ENCODE data around the gene CAMK4.
A peak's percentile ranks its signal among the peaks of the same experiment; 100 is the strongest.

Gene CAMK4

DNA sequence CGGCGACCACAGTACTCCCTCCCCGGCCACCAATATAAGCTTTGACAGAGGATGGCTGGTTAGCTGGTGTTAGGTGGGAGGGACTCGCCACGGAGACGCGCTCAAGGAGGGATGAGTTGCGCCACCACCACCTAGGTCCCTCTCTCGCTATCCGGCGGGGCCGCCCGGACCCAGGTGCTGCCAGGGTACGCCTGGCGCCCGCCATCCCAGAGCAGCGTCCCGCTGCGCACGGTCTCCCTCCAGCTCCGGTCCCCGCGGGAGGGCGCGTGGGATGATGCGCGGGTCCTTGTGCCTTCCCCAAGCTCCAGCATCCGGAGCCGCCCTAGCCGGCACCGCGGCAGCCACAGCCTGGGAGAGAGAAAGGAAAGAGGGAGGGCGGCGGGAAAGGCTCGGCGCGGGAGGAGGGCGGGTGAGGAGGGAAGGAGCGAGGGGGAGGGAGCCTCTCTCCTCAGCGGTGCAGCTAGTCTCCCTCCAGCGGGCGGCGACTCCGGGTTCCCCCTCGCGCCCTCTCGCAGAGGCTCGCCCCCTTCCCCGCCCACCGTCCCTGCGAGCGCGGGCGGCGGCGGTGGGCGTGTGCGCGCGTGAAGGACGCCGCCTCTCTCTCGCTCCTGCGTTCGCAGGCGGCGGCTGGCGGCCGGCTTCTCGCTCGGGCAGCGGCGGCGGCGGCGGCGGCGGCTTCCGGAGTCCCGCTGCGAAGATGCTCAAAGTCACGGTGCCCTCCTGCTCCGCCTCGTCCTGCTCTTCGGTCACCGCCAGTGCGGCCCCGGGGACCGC lies at the start of gene CAMK4:
CAMK4 (plus strand) TSS at position 598 of the 774 bp plus-strand sequence; CDS start at position 698, 100 bp downstream.
- Histone ChIP-seq H3K27me3 (ENCODE audit: control insufficient read depth, insufficient read depth, low read length) (peaks cover 2% of the 10 kb centered on the region), H3K36me3 (ENCODE audit: control insufficient read depth, insufficient read depth, low read length) (no peaks in the 10 kb centered on the region), H3K9ac (ENCODE audit: low read length) (no peak within 1 kb of the TSS), H3K4me3 (ENCODE audit: low read length) (peak within 1 kb of the TSS; percentile 78), H3K4me1 (ENCODE audit: control insufficient read depth, insufficient read depth, low read length) (peaks cover 4% of the 10 kb centered on the region), H3K27ac (ENCODE audit: low read depth, low read length) (no peak within 1 kb of the TSS)

DNA sequence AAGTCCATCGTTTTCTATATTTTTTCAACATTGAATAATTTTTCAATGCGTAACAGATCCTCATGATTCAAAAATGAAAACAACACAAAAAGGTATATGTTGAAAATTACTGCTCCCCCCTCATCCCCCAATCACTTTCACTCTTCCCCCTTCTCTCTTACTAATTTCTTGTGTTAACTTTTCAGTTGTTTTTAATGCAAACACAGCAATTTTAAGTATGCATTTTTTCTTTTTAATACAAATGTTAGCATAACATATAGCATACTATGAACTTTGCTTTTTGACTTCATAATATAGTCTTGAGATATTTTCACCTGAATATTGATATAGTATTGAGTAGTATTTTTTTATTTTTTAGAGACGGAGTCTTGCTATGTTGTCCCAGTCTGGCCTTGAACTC lies 41.1 kb upstream of the CAMK4 start:
- no peak overlapping the region for H3K9ac ChIP-seq (ENCODE audit: low read length)
- no peaks in the 10 kb centered on the region for H3K27me3 ChIP-seq (ENCODE audit: control insufficient read depth, insufficient read depth, low read length)
- H3K36me3 ChIP-seq (ENCODE audit: control insufficient read depth, insufficient read depth, low read length) = no peaks in the 10 kb centered on the region
- no peak overlapping the region for H3K27ac ChIP-seq (ENCODE audit: low read depth, low read length)
- no peaks in the 10 kb centered on the region for H3K4me1 ChIP-seq (ENCODE audit: control insufficient read depth, insufficient read depth, low read length)
- no peak overlapping the region for H3K4me3 ChIP-seq (ENCODE audit: low read length)

DNA sequence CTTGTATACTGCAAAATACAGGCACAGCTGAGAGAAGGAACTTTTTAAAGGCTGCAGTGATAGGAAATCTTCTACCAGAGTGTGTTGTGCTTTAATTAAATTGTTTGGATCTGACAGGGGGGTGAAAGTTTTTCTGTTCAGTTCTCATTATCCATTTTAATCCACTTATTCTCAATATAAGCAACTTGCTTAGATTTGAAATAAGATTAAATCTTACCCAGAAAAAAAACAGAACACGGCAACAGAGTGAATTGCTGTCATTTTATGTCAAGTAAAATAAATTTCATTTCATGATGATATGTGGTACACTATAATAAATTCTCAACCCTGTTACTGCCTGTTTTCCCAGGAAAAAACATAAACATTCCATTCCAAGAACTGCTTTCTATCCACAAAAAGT lies 37.1 kb upstream of the CAMK4 start:
- Histone ChIP-seq H3K36me3 (ENCODE audit: control insufficient read depth, insufficient read depth, low read length) (no peaks in the 10 kb centered on the region), H3K27ac (ENCODE audit: low read depth, low read length) (no peak overlapping the region), H3K27me3 (ENCODE audit: control insufficient read depth, insufficient read depth, low read length) (no peaks in the 10 kb centered on the region), H3K4me1 (ENCODE audit: control insufficient read depth, insufficient read depth, low read length) (no peaks in the 10 kb centered on the region), H3K4me3 (ENCODE audit: low read length) (no peak overlapping the region), H3K9ac (ENCODE audit: low read length) (no peak overlapping the region)

GRCh38 chr5:111194053-111194452 lies 30.1 kb upstream of the CAMK4 start:
- H3K9ac ChIP-seq (ENCODE audit: low read length) = no peak overlapping the region
- H3K36me3 ChIP-seq (ENCODE audit: control insufficient read depth, insufficient read depth, low read length) = no peaks in the 10 kb centered on the region
- no peaks in the 10 kb centered on the region for H3K4me1 ChIP-seq (ENCODE audit: control insufficient read depth, insufficient read depth, low read length)
- no peaks in the 10 kb centered on the region for H3K27me3 ChIP-seq (ENCODE audit: control insufficient read depth, insufficient read depth, low read length)
- H3K27ac ChIP-seq (ENCODE audit: low read depth, low read length) = no peak overlapping the region
- no peak overlapping the region for H3K4me3 ChIP-seq (ENCODE audit: low read length)

DNA sequence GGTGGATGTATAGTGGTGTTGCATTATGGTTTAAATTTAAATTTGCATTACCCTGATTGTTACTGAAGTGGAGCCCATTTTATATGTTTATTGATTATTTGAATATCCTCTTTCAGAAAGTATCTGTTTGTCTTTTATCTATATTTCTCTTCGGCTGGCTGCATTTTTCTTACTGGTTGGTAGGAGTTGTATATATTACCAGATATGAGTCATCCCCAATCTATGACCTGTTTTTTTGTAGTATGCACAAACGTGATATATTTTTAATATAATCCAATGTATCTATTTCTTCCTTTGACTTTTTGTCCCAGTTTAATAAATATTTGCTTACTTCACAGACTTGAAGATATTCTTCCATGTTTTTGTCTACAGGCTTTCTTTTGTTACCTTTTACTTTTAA lies 29.3 kb upstream of the CAMK4 start:
- Histone ChIP-seq H3K9ac (ENCODE audit: low read length) (no peak overlapping the region), H3K27me3 (ENCODE audit: control insufficient read depth, insufficient read depth, low read length) (no peaks in the 10 kb centered on the region), H3K27ac (ENCODE audit: low read depth, low read length) (no peak overlapping the region), H3K36me3 (ENCODE audit: control insufficient read depth, insufficient read depth, low read length) (no peaks in the 10 kb centered on the region), H3K4me1 (ENCODE audit: control insufficient read depth, insufficient read depth, low read length) (no peaks in the 10 kb centered on the region), H3K4me3 (ENCODE audit: low read length) (no peak overlapping the region)

- Histone ChIP-seq H3K4me1 (ENCODE audit: control insufficient read depth, insufficient read depth, low read length) (no peaks in the 10 kb centered on the region), H3K4me3 (ENCODE audit: low read length) (no peak overlapping the region), H3K27me3 (ENCODE audit: control insufficient read depth, insufficient read depth, low read length) (no peaks in the 10 kb centered on the region), H3K27ac (ENCODE audit: low read depth, low read length) (no peak overlapping the region), H3K36me3 (ENCODE audit: control insufficient read depth, insufficient read depth, low read length) (no peaks in the 10 kb centered on the region), H3K9ac (ENCODE audit: low read length) (no peak overlapping the region)
These were observed 26.7 kb upstream of the CAMK4 start for GRCh38 chr5:111197523-111197922.

GRCh38 chr5:111198281-111198966 lies 25.8 kb upstream of the CAMK4 start:
- no peaks in the 10 kb centered on the region for H3K4me1 ChIP-seq (ENCODE audit: control insufficient read depth, insufficient read depth, low read length)
- H3K4me3 ChIP-seq (ENCODE audit: low read length) = no peak overlapping the region

DNA sequence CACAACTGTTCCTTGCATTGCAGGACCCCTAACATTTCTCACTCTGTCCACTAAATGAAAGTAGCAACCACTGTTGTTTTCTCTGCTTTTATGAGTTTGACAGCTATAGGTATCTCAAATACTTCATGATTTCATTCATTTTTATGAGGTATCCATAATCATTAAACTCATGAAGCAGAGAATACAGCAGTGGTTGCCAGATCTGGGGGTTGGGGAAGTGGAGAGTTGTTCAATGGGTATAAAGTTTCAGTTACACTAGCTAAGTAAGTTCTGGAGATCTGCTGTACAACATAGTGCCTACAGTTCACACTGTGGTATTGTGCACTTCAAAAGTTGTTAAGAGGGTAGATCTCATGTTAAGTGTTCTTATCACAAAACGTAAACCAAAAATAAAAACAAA lies 23.4 kb upstream of the CAMK4 start:
- Histone ChIP-seq H3K27ac (ENCODE audit: low read depth, low read length) (no peak overlapping the region), H3K4me3 (ENCODE audit: low read length) (no peak overlapping the region), H3K9ac (ENCODE audit: low read length) (no peak overlapping the region), H3K36me3 (ENCODE audit: control insufficient read depth, insufficient read depth, low read length) (no peaks in the 10 kb centered on the region), H3K4me1 (ENCODE audit: control insufficient read depth, insufficient read depth, low read length) (no peaks in the 10 kb centered on the region), H3K27me3 (ENCODE audit: control insufficient read depth, insufficient read depth, low read length) (no peaks in the 10 kb centered on the region)

More at GRCh38 chr5:111198281-111198966, 25.8 kb upstream of the CAMK4 start:
- Histone ChIP-seq H3K9ac (ENCODE audit: low read length) (no peak overlapping the region), H3K27me3 (ENCODE audit: control insufficient read depth, insufficient read depth, low read length) (no peaks in the 10 kb centered on the region), H3K36me3 (ENCODE audit: control insufficient read depth, insufficient read depth, low read length) (no peaks in the 10 kb centered on the region), H3K27ac (ENCODE audit: low read depth, low read length) (no peak overlapping the region)

- no peaks in the 10 kb centered on the region for H3K27me3 ChIP-seq (ENCODE audit: control insufficient read depth, insufficient read depth, low read length)
- no peak overlapping the region for H3K4me3 ChIP-seq (ENCODE audit: low read length)
- no peaks in the 10 kb centered on the region for H3K36me3 ChIP-seq (ENCODE audit: control insufficient read depth, insufficient read depth, low read length)
- H3K27ac ChIP-seq (ENCODE audit: low read depth, low read length) = no peak overlapping the region
- H3K4me1 ChIP-seq (ENCODE audit: control insufficient read depth, insufficient read depth, low read length) = no peaks in the 10 kb centered on the region
- no peak overlapping the region for H3K9ac ChIP-seq (ENCODE audit: low read length)
These were observed 22.5 kb upstream of the CAMK4 start for GRCh38 chr5:111201705-111202104.

DNA sequence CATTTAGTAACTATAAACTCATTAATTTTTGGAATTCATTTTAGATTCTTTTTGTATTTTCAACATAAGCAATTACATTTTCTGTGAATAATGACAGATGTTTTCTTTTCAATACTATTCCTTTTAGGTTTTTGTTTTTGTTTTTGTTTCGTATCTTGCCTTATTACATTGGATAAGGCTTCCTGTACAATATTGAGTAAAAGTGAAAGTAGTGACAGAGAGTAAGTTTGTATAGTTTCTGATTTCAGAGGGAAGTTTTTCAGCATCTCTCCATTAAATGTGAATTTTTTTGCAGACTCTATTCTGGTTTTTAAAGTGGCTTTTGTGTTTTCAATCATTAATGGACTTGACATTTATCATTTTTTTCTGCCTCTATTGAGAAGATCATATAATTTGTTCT lies 12.8 kb upstream of the CAMK4 start:
- H3K27me3 ChIP-seq (ENCODE audit: control insufficient read depth, insufficient read depth, low read length) = no peaks in the 10 kb centered on the region
- no peak overlapping the region for H3K27ac ChIP-seq (ENCODE audit: low read depth, low read length)
- H3K4me3 ChIP-seq (ENCODE audit: low read length) = no peak overlapping the region
- H3K36me3 ChIP-seq (ENCODE audit: control insufficient read depth, insufficient read depth, low read length) = no peaks in the 10 kb centered on the region
- H3K4me1 ChIP-seq (ENCODE audit: control insufficient read depth, insufficient read depth, low read length) = no peaks in the 10 kb centered on the region
- H3K9ac ChIP-seq (ENCODE audit: low read length) = no peak overlapping the region

GRCh38 chr5:111214052-111214742 lies 10.0 kb upstream of the CAMK4 start:
- Histone ChIP-seq H3K36me3 (ENCODE audit: control insufficient read depth, insufficient read depth, low read length) (no peaks in the 10 kb centered on the region), H3K9ac (ENCODE audit: low read length) (no peak overlapping the region), H3K27ac (ENCODE audit: low read depth, low read length) (no peak overlapping the region), H3K4me3 (ENCODE audit: low read length) (no peak overlapping the region), H3K4me1 (ENCODE audit: control insufficient read depth, insufficient read depth, low read length) (no peaks in the 10 kb centered on the region), H3K27me3 (ENCODE audit: control insufficient read depth, insufficient read depth, low read length) (no peaks in the 10 kb centered on the region)

DNA sequence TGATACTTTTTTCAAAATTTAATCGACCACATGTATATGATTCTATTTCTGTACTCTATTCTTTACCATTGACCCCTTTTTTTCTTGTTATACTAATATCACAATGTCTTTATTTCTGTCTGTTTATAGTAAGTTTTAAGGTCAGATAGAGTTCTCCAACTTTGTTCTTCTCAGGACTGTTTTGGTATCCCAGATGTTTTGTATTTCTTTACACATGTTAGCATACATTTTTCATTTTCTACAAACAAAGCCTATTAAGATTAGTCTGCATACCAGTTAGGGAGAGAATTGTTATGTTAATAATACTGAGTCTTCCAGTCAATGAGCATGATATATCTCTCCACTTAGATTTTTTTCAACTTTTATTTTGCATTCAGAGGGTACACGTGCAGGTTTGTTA lies 8.2 kb upstream of the CAMK4 start:
- H3K9ac ChIP-seq (ENCODE audit: low read length) = no peak overlapping the region
- no peak overlapping the region for H3K27ac ChIP-seq (ENCODE audit: low read depth, low read length)
- H3K4me3 ChIP-seq (ENCODE audit: low read length) = no peak overlapping the region
- H3K4me1 ChIP-seq (ENCODE audit: control insufficient read depth, insufficient read depth, low read length) = no peaks in the 10 kb centered on the region
- H3K27me3 ChIP-seq (ENCODE audit: control insufficient read depth, insufficient read depth, low read length) = no peaks in the 10 kb centered on the region
- H3K36me3 ChIP-seq (ENCODE audit: control insufficient read depth, insufficient read depth, low read length) = no peaks in the 10 kb centered on the region
